PC-3 (cell line): ENCODE measurements around the gene MPPED2.

Source experiments
- CTCF ChIP-seq: fragments of 300-600 bp; sonication (generic); conservative IDR thresholded peaks from 2 replicates; pipeline ENCODE4 v1.5.1; 2017; ENCODE audit warnings: antibody characterized with exemption, low read depth, mild to moderate bottlenecking, low read length
- EZH2phosphoT487 ChIP-seq: fragments of 300-600 bp; sonication (generic); IDR thresholded peaks from 2 replicates; pipeline ENCODE4 v1.6.1; 2018; ENCODE audit warnings: mild to moderate bottlenecking, antibody characterized with exemption, low read length, borderline replicate concordance

- no peak for TF ChIP-seq CTCF
- no peak for TF ChIP-seq EZH2phosphoT487
Observed at GRCh38 chr11:30395751-30396150, 190.4 kb downstream of the MPPED2 start.
